Thyroid gland (tissue), 4 donors: ENCODE data around the gene S100A7A.

Source experiments
- POLR2A ChIP-seq, 2 donors: fragments of 450-650 bp; IDR thresholded peaks; one replicate each; pipeline ENCODE4 v1.6.1; 2017; ENCODE audit warnings: antibody characterized with exemption in 2 of 2, mild to moderate bottlenecking in 2 of 2, moderate library complexity in 1 of 2
- TF ChIP-seq, protein P1 (sequence below), 6 experiments: fragments of 200-600 bp in 3 of 6; fragments of 450-650 bp in 3 of 6; sonication (generic) in 3 of 6; IDR thresholded peaks; one replicate each; pipeline ENCODE4 v1.5.1; 2016 to 2019; ENCODE audit warnings: antibody characterized with exemption in 6 of 6, mild to moderate bottlenecking in 2 of 6, inconsistent platforms in 1 of 6, moderate library complexity in 1 of 6

DNA sequence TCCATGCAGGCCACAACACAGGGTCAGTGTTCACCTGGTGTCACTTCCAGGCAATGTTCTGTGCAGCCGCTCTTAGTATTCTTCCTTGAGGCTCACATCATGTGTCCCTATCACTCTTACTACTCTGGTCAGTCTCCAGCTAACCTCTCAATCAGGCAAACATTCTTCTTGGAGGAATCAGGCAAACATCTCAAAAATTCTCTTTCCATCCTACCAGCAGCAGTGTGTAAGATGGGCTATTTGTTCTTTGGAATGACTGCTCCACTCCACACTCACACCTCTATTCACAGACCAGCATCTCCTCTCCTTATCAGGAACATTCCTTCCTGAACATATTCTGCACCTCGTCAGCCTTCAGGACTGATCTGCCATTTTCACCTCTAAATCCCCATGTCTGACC is 4.0 kb downstream of the S100A7A start:
- TF ChIP-seq, protein P1, sequence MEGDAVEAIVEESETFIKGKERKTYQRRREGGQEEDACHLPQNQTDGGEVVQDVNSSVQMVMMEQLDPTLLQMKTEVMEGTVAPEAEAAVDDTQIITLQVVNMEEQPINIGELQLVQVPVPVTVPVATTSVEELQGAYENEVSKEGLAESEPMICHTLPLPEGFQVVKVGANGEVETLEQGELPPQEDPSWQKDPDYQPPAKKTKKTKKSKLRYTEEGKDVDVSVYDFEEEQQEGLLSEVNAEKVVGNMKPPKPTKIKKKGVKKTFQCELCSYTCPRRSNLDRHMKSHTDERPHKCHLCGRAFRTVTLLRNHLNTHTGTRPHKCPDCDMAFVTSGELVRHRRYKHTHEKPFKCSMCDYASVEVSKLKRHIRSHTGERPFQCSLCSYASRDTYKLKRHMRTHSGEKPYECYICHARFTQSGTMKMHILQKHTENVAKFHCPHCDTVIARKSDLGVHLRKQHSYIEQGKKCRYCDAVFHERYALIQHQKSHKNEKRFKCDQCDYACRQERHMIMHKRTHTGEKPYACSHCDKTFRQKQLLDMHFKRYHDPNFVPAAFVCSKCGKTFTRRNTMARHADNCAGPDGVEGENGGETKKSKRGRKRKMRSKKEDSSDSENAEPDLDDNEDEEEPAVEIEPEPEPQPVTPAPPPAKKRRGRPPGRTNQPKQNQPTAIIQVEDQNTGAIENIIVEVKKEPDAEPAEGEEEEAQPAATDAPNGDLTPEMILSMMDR (IDR thresholded peaks at IDR 0.05) = no peak
- no peak for TF ChIP-seq POLR2A (IDR thresholded peaks at IDR 0.05)
